SK-N-SH treated with all-trans-retinoic acid at 6 μM for 48 hours (cell line): ENCODE measurements around the gene KDM4B.
"Not testable (repeated sequence)": the region's sequence is repeated elsewhere in the genome, so short reads cannot be mapped to it uniquely, and the experiment has no call there.

Experiments
- ATAC-seq: fragments of 200-7000 bp; cut with Tn5 transposase; 3 replicates; pipeline ENCODE4 v1.9.1; 2020; ENCODE audit warnings: mild to moderate bottlenecking, moderate library complexity
- ARNTL ChIP-seq: fragments of 450-650 bp; formaldehyde crosslinking; IDR thresholded peaks from 2 replicates; pipeline ENCODE4 v1.5.0; 2020; ENCODE audit warnings: low read depth, mild to moderate bottlenecking, moderate library complexity, borderline replicate concordance
- BACH2 ChIP-seq: fragments of 250-450 bp; sonication (Bioruptor Pico); IDR thresholded peaks from 2 replicates; pipeline ENCODE4 v1.9.0; 2021; ENCODE audit warnings: mild to moderate bottlenecking, borderline replicate concordance
- CREB5 ChIP-seq: fragments of 250-450 bp; sonication (Bioruptor Pico); IDR thresholded peaks from 2 replicates; pipeline ENCODE4 v1.5.1; 2020; ENCODE audit warnings: low read depth, mild to moderate bottlenecking, moderate library complexity
- CSDC2 ChIP-seq: fragments of 250-450 bp; sonication (Bioruptor Pico); IDR thresholded peaks from 2 replicates; pipeline ENCODE4 v1.5.0; 2020; ENCODE audit warnings: mild to moderate bottlenecking, moderate library complexity
- CSRNP3 ChIP-seq: fragments of 250-450 bp; sonication (Bioruptor Pico); IDR thresholded peaks from 2 replicates; pipeline ENCODE4 v1.5.1; 2021; ENCODE audit warnings: mild to moderate bottlenecking, moderate library complexity
- GLIS3 ChIP-seq: fragments of 250-450 bp; sonication (Bioruptor Pico); IDR thresholded peaks from 2 replicates; pipeline ENCODE4 v1.5.0; 2020; ENCODE audit warnings: mild to moderate bottlenecking, moderate library complexity
- ISL1 ChIP-seq: fragments of 250-450 bp; sonication (Bioruptor Pico); IDR thresholded peaks from 2 replicates; pipeline ENCODE4 v2.1.2; 2022; ENCODE audit warnings: mild to moderate bottlenecking, moderate library complexity
- PATZ1 ChIP-seq: fragments of 250-450 bp; sonication (Bioruptor Pico); IDR thresholded peaks from 2 replicates; pipeline ENCODE4 v1.8.0; 2020; ENCODE audit warnings: mild to moderate bottlenecking, moderate library complexity, borderline replicate concordance
- POU6F1 ChIP-seq: fragments of 250-450 bp; sonication (Bioruptor Pico); IDR thresholded peaks from 2 replicates; pipeline ENCODE4 v1.8.0; 2021; ENCODE audit warnings: low read depth, mild to moderate bottlenecking, moderate library complexity, borderline replicate concordance
- PPARA ChIP-seq: fragments of 250-450 bp; sonication (Bioruptor Pico); IDR thresholded peaks from 2 replicates; pipeline ENCODE4 v1.5.0; 2020; ENCODE audit warnings: mild to moderate bottlenecking, borderline replicate concordance
- RARB ChIP-seq: fragments of 250-450 bp; sonication (Bioruptor Pico); IDR thresholded peaks from 2 replicates; pipeline ENCODE4 v1.8.0; 2021; ENCODE audit warnings: mild to moderate bottlenecking, moderate library complexity
- SNAI2 ChIP-seq: fragments of 250-450 bp; sonication (Bioruptor Pico); IDR thresholded peaks from 2 replicates; pipeline ENCODE4 v1.5.0; 2020; ENCODE audit warnings: mild to moderate bottlenecking, moderate library complexity
- TCF4 ChIP-seq: fragments of 250-450 bp; sonication (Bioruptor Pico); IDR thresholded peaks from 2 replicates; pipeline ENCODE4 v1.8.0; 2021; ENCODE audit warnings: mild to moderate bottlenecking, moderate library complexity, borderline replicate concordance
- TSHZ2 ChIP-seq: fragments of 250-450 bp; sonication (Bioruptor Pico); IDR thresholded peaks from 2 replicates; pipeline ENCODE4 v1.5.0; 2020; ENCODE audit warnings: mild to moderate bottlenecking, moderate library complexity
- ZC3H10 ChIP-seq: fragments of 250-450 bp; sonication (Bioruptor Pico); IDR thresholded peaks from 2 replicates; pipeline ENCODE4 v1.5.1; 2021; ENCODE audit warnings: mild to moderate bottlenecking, moderate library complexity
- ZFP3 ChIP-seq: fragments of 250-450 bp; sonication (Bioruptor Pico); IDR thresholded peaks from 2 replicates; pipeline ENCODE4 v1.5.0; 2020; ENCODE audit warnings: mild to moderate bottlenecking, moderate library complexity
- ZFP30 ChIP-seq: fragments of 450-650 bp; formaldehyde crosslinking; IDR thresholded peaks from 2 replicates; pipeline ENCODE4 v1.5.0; 2022; ENCODE audit warnings: mild to moderate bottlenecking, moderate library complexity
- ZNF565 ChIP-seq: fragments of 450-650 bp; formaldehyde crosslinking; conservative IDR thresholded peaks from 2 replicates; pipeline ENCODE4 v1.5.0; 2020; ENCODE audit warnings: low read depth, mild to moderate bottlenecking, moderate library complexity
- ZNF70 ChIP-seq: fragments of 450-650 bp; formaldehyde crosslinking; IDR thresholded peaks from 2 replicates; pipeline ENCODE4 v1.5.0; 2020; ENCODE audit warnings: mild to moderate bottlenecking, moderate library complexity
- ZNF8 ChIP-seq: fragments of 450-650 bp; formaldehyde crosslinking; IDR thresholded peaks from 2 replicates; pipeline ENCODE4 v1.5.0; 2020; ENCODE audit warnings: mild to moderate bottlenecking, moderate library complexity

KDM4B gene

GRCh38 chr19:4972509-4973230 lies 3.8 kb downstream of the KDM4B start:
- no peak for ATAC-seq
- TF ChIP-seq BACH2 (CRISPR knock-in tag) (no peak), GLIS3 (no peak), ZNF70 (CRISPR knock-in tag) (no peak), PPARA (CRISPR knock-in tag) (no peak), CSDC2 (CRISPR knock-in tag) (no peak), TSHZ2 (CRISPR knock-in tag) (no peak), CREB5 (no peak), POU6F1 (CRISPR knock-in tag) (no peak), CSRNP3 (CRISPR knock-in tag) (no peak), RARB (no peak), ZFP3 (CRISPR knock-in tag) (no peak), ISL1 (no peak), TCF4 (CRISPR knock-in tag) (no peak), ARNTL (CRISPR knock-in tag) (no peak), SNAI2 (CRISPR knock-in tag) (no peak), ZNF565 (CRISPR knock-in tag) (no peak), ZC3H10 (CRISPR knock-in tag) (no peak)

- ATAC-seq, result no peak
- TF ChIP-seq PATZ1 (CRISPR knock-in tag) (no peak), ZFP30 (CRISPR knock-in tag) (no peak), BACH2 (CRISPR knock-in tag) (no peak), ZFP3 (CRISPR knock-in tag) (no peak), POU6F1 (CRISPR knock-in tag) (no peak), CSRNP3 (CRISPR knock-in tag) (no peak), GLIS3 (no peak), ZNF8 (CRISPR knock-in tag) (no peak), TCF4 (CRISPR knock-in tag) (no peak), ZC3H10 (CRISPR knock-in tag) (no peak), CREB5 (no peak), ARNTL (CRISPR knock-in tag) (no peak), CSDC2 (CRISPR knock-in tag) (no peak), ISL1 (no peak), ZNF70 (CRISPR knock-in tag) (no peak), ZNF565 (CRISPR knock-in tag) (no peak), PPARA (CRISPR knock-in tag) (no peak), SNAI2 (CRISPR knock-in tag) (no peak)
Measured at GRCh38 chr19:4974880-4975469, 6.1 kb downstream of the KDM4B start.

GRCh38 chr19:4975601-4976000 lies 6.7 kb downstream of the KDM4B start:
- ATAC-seq, result not testable (repeated sequence)
